Trophoblast cell (in vitro differentiated cells and primary cell): Measurements from ENCODE around the gene ITGB1.

Experiments
- DNase-seq, 2 donors: peaks; one replicate each; pipeline ENCODE4 v3.0.0-alpha.2; 2016
- H2AFZ ChIP-seq: 2 replicates; pipeline ENCODE4 v1.6.1; 2013; ENCODE audit warnings: low read length, moderate library complexity, mild to moderate bottlenecking; ENCODE audit not compliant: insufficient read depth, poor library complexity
- H2AK5ac ChIP-seq: 2 replicates; pipeline ENCODE4 v1.6.1; 2013; ENCODE audit warnings: mild to moderate bottlenecking, low read length
- H2BK120ac ChIP-seq: 2 replicates; pipeline ENCODE4 v1.6.1; 2013; ENCODE audit warnings: low read length, mild to moderate bottlenecking, moderate library complexity; ENCODE audit not compliant: insufficient read depth, poor library complexity
- H2BK12ac ChIP-seq: 2 replicates; pipeline ENCODE4 v1.6.1; 2013; ENCODE audit warnings: mild to moderate bottlenecking, low read length, moderate library complexity
- H2BK5ac ChIP-seq: 2 replicates; pipeline ENCODE4 v1.6.1; 2013; ENCODE audit warnings: low read length, low read depth, moderate library complexity, mild to moderate bottlenecking; ENCODE audit not compliant: poor library complexity
- H3K14ac ChIP-seq: 2 replicates; pipeline ENCODE4 v1.6.1; 2013; ENCODE audit warnings: mild to moderate bottlenecking, low read length
- H3K18ac ChIP-seq: 2 replicates; pipeline ENCODE4 v1.6.1; 2013; ENCODE audit warnings: mild to moderate bottlenecking, low read length
- H3K23ac ChIP-seq: 2 replicates; pipeline ENCODE4 v1.6.1; 2013; ENCODE audit warnings: low read length
- H3K27ac ChIP-seq: 2 replicates; pipeline ENCODE4 v1.5.1; 2013; ENCODE audit warnings: low read depth, mild to moderate bottlenecking, inconsistent platforms, low read length, moderate library complexity
- H3K27me3 ChIP-seq: 2 replicates; pipeline ENCODE4 v1.6.1; 2013; ENCODE audit warnings: inconsistent platforms, mild to moderate bottlenecking, low read length, moderate library complexity; ENCODE audit not compliant: insufficient read depth
- H3K36me3 ChIP-seq, 2 experiments: 1 replicate in 1 of 2; 2 replicates in 1 of 2; pipeline ENCODE4 v1.6.1; 2013; ENCODE audit warnings: low read length in 2 of 2, mild to moderate bottlenecking in 2 of 2, moderate library complexity in 1 of 2; ENCODE audit not compliant: insufficient read depth in 2 of 2, control insufficient read depth in 1 of 2
- H3K4ac ChIP-seq: 2 replicates; pipeline ENCODE4 v1.6.1; 2013; ENCODE audit warnings: low read depth, mild to moderate bottlenecking, low read length, moderate library complexity
- H3K4me1 ChIP-seq, 2 experiments: 1 replicate in 1 of 2; 2 replicates in 1 of 2; pipeline ENCODE4 v1.6.1; 2013; ENCODE audit warnings: low read length in 2 of 2, mild to moderate bottlenecking in 2 of 2, moderate library complexity in 1 of 2; ENCODE audit not compliant: insufficient read depth in 2 of 2, control insufficient read depth in 1 of 2
- H3K4me2 ChIP-seq: 2 replicates; pipeline ENCODE4 v1.6.1; 2013; ENCODE audit warnings: inconsistent platforms, mild to moderate bottlenecking, low read length, moderate library complexity
- H3K4me3 ChIP-seq: 2 replicates; pipeline ENCODE4 v1.5.1; 2013; ENCODE audit warnings: mild to moderate bottlenecking, low read depth, low read length, inconsistent platforms
- H3K79me1 ChIP-seq: one replicate; pipeline ENCODE4 v1.6.1; 2013; ENCODE audit warnings: low read length
- H3K79me2 ChIP-seq: 2 replicates; pipeline ENCODE4 v1.6.1; 2013; ENCODE audit warnings: low read length, mild to moderate bottlenecking; ENCODE audit not compliant: control insufficient read depth, insufficient read depth, poor library complexity
- H3K9ac ChIP-seq: 2 replicates; pipeline ENCODE4 v1.6.1; 2013; ENCODE audit warnings: mild to moderate bottlenecking, low read length
- H3K9me3 ChIP-seq: 2 replicates; pipeline ENCODE4 v1.6.1; 2013; ENCODE audit warnings: low read depth, mild to moderate bottlenecking, control low read depth, inconsistent platforms, low read length; ENCODE audit not compliant: insufficient read depth
- H4K12ac ChIP-seq: 2 replicates; pipeline ENCODE4 v1.6.1; 2013; ENCODE audit warnings: low read depth, mild to moderate bottlenecking, low read length, moderate library complexity
- H4K8ac ChIP-seq: 2 replicates; pipeline ENCODE4 v1.6.1; 2013; ENCODE audit warnings: low read depth, mild to moderate bottlenecking, low read length, moderate library complexity
- H4K91ac ChIP-seq: one replicate; pipeline ENCODE4 v1.6.1; 2013; ENCODE audit warnings: low read depth, mild to moderate bottlenecking, low read length, moderate library complexity
- WGBS: extraction: QIAGEN DNeasy Blood & Tissue Kit; methylation state at CpG from one replicate; pipeline ENCODE4 v1.1.7; 2013; ENCODE audit warnings: missing lambda C conversion rate; ENCODE audit not compliant: insufficient read length, insufficient coverage; ENCODE audit errors: extremely low coverage; 5-methylcytosine and 5-hydroxymethylcytosine counted together

Gene ITGB1

GRCh38 chr10:32957341-32958084 is 517 bp downstream of the ITGB1 start:
- Histone ChIP-seq H3K14ac (peak overlapping the region; percentile 100), H3K23ac (no peak overlapping the region), H4K91ac (peak overlapping the region; percentile 99), H4K12ac (peak overlapping the region; percentile 98), H3K9ac (peak overlapping the region; percentile 99), H3K79me2 (peaks cover 24% of the 10 kb centered on the region), H3K9me3 (no peaks in the 10 kb centered on the region), H2BK120ac (peak overlapping the region; percentile 99), H3K27ac (peak overlapping the region; percentile 100), H3K36me3 (peaks cover 0 to 2% of the 10 kb centered on the region in 2 experiments), H3K79me1 (peaks cover 22% of the 10 kb centered on the region), H3K4ac (peak overlapping the region; percentile 100), H2AK5ac (peak overlapping the region; percentile 99), H3K27me3 (no peaks in the 10 kb centered on the region), H2AFZ (peak overlapping the region; percentile 86), H3K4me1 (peaks cover 2 to 12% of the 10 kb centered on the region in 2 experiments), H3K4me3 (peak overlapping the region; percentile 99), H2BK5ac (peak overlapping the region; percentile 99), H3K4me2 (peak overlapping the region; percentile 59), H3K18ac (peak overlapping the region; percentile 99), H4K8ac (peak overlapping the region; percentile 98), H2BK12ac (peak overlapping the region; percentile 50)
- WGBS, result no CpG with 5 or more reads among the region's 87 CpGs
- DNase-seq, result peak; percentile 51 to 64

- no peak overlapping the region for H2BK12ac ChIP-seq
- no peak for DNase-seq
- H3K27ac ChIP-seq, result no peak overlapping the region
- no peak overlapping the region for H2AK5ac ChIP-seq
- peak overlapping the region; percentile 71 for H3K4me3 ChIP-seq
- peak overlapping the region; percentile 99 for H3K4ac ChIP-seq
- H3K79me1 ChIP-seq, result peaks cover 20% of the 10 kb centered on the region
- H3K79me2 ChIP-seq, result peaks cover 25% of the 10 kb centered on the region
- peak overlapping the region; percentile 89 for H3K9ac ChIP-seq
- peaks cover 0 to 2% of the 10 kb centered on the region in 2 experiments for H3K36me3 ChIP-seq
- H3K27me3 ChIP-seq, result no peaks in the 10 kb centered on the region
- no peak overlapping the region for H3K14ac ChIP-seq
- H3K23ac ChIP-seq, result no peak overlapping the region
- H3K18ac ChIP-seq, result no peak overlapping the region
- no peak overlapping the region for H4K12ac ChIP-seq
- H3K9me3 ChIP-seq, result no peaks in the 10 kb centered on the region
- H4K91ac ChIP-seq, result no peak overlapping the region
- H2BK120ac ChIP-seq, result no peak overlapping the region
- no CpG with 5 or more reads among the region's 13 CpGs for WGBS
- H3K4me2 ChIP-seq, result peak overlapping the region; percentile 79
- peak overlapping the region; percentile 80 for H2BK5ac ChIP-seq
- no peak overlapping the region for H2AFZ ChIP-seq
- no peak overlapping the region for H4K8ac ChIP-seq
- H3K4me1 ChIP-seq, result peaks cover 2 to 11% of the 10 kb centered on the region in 2 experiments
Measured at GRCh38 chr10:32956365-32957197, 1.4 kb downstream of the ITGB1 start.

- H2AK5ac ChIP-seq, result no peak overlapping the region
- H2AFZ ChIP-seq, result no peak overlapping the region
- H2BK12ac ChIP-seq, result no peak overlapping the region
- DNase-seq, result no peak
- no peak overlapping the region for H4K91ac ChIP-seq
- H2BK5ac ChIP-seq, result no peak overlapping the region
- no peak overlapping the region for H3K9ac ChIP-seq
- peaks cover 20% of the 10 kb centered on the region for H3K79me1 ChIP-seq
- peak overlapping the region; percentile 79 for H3K4me2 ChIP-seq
- no peaks in the 10 kb centered on the region for H3K9me3 ChIP-seq
- peaks cover 0 to 2% of the 10 kb centered on the region in 2 experiments for H3K36me3 ChIP-seq
- no peak overlapping the region for H4K12ac ChIP-seq
- peaks cover 2 to 10% of the 10 kb centered on the region in 2 experiments for H3K4me1 ChIP-seq
- no peak overlapping the region for H4K8ac ChIP-seq
- no peak overlapping the region for H3K18ac ChIP-seq
- H3K27me3 ChIP-seq, result no peaks in the 10 kb centered on the region
- H3K4ac ChIP-seq, result no peak overlapping the region
- H3K27ac ChIP-seq, result no peak overlapping the region
- no peak overlapping the region for H3K23ac ChIP-seq
- no peak overlapping the region for H3K14ac ChIP-seq
- no peak overlapping the region for H2BK120ac ChIP-seq
- no peak overlapping the region for H3K4me3 ChIP-seq
- H3K79me2 ChIP-seq, result peaks cover 26% of the 10 kb centered on the region
- WGBS, result no CpG with 5 or more reads among the region's 1 CpG
Measured at GRCh38 chr10:32955790-32956189, 2.2 kb downstream of the ITGB1 start.

- no peak for DNase-seq
- peak overlapping the region; percentile 86 for H3K4ac ChIP-seq
- peaks cover 2 to 10% of the 10 kb centered on the region in 2 experiments for H3K4me1 ChIP-seq
- H3K4me2 ChIP-seq, result peak overlapping the region; percentile 71
- H3K9ac ChIP-seq, result no peak overlapping the region
- no peaks in the 10 kb centered on the region for H3K27me3 ChIP-seq
- no peak overlapping the region for H4K91ac ChIP-seq
- no peak overlapping the region for H2AFZ ChIP-seq
- H2BK5ac ChIP-seq, result no peak overlapping the region
- no peaks in the 10 kb centered on the region for H3K9me3 ChIP-seq
- H2AK5ac ChIP-seq, result no peak overlapping the region
- H3K27ac ChIP-seq, result no peak overlapping the region
- H4K8ac ChIP-seq, result no peak overlapping the region
- H2BK12ac ChIP-seq, result no peak overlapping the region
- H3K23ac ChIP-seq, result no peak overlapping the region
- no peak overlapping the region for H2BK120ac ChIP-seq
- H4K12ac ChIP-seq, result no peak overlapping the region
- H3K14ac ChIP-seq, result no peak overlapping the region
- peaks cover 20% of the 10 kb centered on the region for H3K79me1 ChIP-seq
- H3K36me3 ChIP-seq, result peaks cover 0 to 2% of the 10 kb centered on the region in 2 experiments
- H3K4me3 ChIP-seq, result no peak overlapping the region
- H3K79me2 ChIP-seq, result peaks cover 26% of the 10 kb centered on the region
- no CpG with 5 or more reads among the region's 4 CpGs for WGBS
- H3K18ac ChIP-seq, result no peak overlapping the region
Measured at GRCh38 chr10:32955299-32955772, 2.7 kb downstream of the ITGB1 start.
